ENCODE data around the gene MYO10. TPM values are rescaled to one million over a fixed set of nuclear protein-coding genes. Genes with fewer than 3 reads are reported as not detected.
A peak's percentile ranks its signal among the peaks of the same experiment; 100 is the strongest.

Gene MYO10
- total RNA-seq, 1 donor from 2014 or later: 23.1 TPM

DNA sequence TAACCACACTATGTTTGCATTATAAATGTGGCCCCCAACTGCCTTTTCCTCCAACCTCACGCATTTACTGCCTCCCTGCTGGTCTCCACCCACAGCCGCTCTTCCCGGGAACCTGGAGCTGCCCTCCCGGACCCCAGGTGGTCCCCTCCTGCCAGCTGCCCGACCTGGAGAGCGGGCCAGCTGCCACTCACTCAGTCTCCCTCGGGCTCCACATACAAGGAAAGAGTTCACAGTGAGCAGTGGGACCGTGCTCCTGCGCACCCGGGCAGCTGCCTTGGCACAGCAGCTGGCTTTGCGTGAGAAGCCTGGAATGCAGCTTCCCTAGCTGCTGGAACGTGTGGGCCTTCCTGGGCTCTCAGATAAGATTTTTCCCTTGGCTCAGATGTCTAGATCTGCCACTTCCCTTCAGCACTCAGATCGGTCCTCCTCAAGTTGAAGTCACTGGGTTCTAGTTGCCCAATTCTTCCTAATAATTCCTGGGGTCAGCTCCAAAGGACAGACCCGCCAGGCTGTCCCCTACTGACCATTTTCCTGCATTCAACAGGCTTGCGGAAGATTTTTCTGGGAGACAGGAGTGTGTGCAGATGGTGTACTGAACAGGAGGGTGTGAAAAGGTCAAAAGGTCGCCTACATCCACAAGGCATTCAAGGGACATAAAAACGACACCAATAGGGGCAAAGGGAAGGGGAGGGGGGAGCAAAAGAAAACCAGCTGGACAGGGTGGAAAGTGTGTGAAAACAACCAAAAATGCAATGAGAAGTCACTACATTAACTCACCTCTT, 69.1 kb downstream of the MYO10 start:
- H3K9me3 Mint-ChIP-seq (ENCODE audit: unreplicated experiment): peaks cover 18% of the 10 kb centered on the region
- peak overlapping the region; percentile 87 for H3K27ac Mint-ChIP-seq (ENCODE audit: unreplicated experiment)
- peaks cover 13% of the 10 kb centered on the region for H3K27me3 Mint-ChIP-seq (ENCODE audit: unreplicated experiment)
- DNase-seq: peak; percentile 68
- H3K36me3 Mint-ChIP-seq (ENCODE audit: unreplicated experiment): peaks cover 6% of the 10 kb centered on the region
- H3K4me1 Mint-ChIP-seq (ENCODE audit: low read depth, unreplicated experiment): peaks cover 49% of the 10 kb centered on the region
- H3K4me3 Mint-ChIP-seq (ENCODE audit: unreplicated experiment): peak overlapping the region; percentile 45
- TF ChIP-seq, protein P1, sequence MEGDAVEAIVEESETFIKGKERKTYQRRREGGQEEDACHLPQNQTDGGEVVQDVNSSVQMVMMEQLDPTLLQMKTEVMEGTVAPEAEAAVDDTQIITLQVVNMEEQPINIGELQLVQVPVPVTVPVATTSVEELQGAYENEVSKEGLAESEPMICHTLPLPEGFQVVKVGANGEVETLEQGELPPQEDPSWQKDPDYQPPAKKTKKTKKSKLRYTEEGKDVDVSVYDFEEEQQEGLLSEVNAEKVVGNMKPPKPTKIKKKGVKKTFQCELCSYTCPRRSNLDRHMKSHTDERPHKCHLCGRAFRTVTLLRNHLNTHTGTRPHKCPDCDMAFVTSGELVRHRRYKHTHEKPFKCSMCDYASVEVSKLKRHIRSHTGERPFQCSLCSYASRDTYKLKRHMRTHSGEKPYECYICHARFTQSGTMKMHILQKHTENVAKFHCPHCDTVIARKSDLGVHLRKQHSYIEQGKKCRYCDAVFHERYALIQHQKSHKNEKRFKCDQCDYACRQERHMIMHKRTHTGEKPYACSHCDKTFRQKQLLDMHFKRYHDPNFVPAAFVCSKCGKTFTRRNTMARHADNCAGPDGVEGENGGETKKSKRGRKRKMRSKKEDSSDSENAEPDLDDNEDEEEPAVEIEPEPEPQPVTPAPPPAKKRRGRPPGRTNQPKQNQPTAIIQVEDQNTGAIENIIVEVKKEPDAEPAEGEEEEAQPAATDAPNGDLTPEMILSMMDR (IDR thresholded peaks at IDR 0.05; ENCODE audit: partially characterized antibody, unreplicated experiment): no peak

DNA sequence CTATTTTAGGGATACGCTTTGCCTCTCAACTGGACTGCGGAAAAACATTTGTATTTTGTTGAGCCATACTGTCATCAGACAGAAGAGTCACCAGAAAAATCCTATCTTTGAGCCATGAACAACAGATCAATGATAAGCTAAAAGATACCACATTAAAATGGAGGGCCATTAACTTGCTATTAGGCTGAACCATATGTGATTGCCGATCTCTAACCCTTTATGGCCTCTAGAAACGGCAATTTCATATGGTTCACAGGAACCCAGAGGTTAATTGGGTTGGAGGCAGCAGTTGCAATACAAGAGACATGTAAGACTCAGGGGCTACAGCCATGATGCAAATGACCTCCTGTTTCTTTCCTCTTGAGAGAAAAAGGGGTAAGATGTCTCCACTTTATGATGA, 69.8 kb downstream of the MYO10 start:
- Mint-ChIP-seq H3K27ac (ENCODE audit: unreplicated experiment) (peak overlapping the region; percentile 87), H3K27me3 (ENCODE audit: unreplicated experiment) (peaks cover 13% of the 10 kb centered on the region), H3K9me3 (ENCODE audit: unreplicated experiment) (peaks cover 16% of the 10 kb centered on the region), H3K4me1 (ENCODE audit: low read depth, unreplicated experiment) (peaks cover 53% of the 10 kb centered on the region), H3K4me3 (ENCODE audit: unreplicated experiment) (peak overlapping the region; percentile 45), H3K36me3 (ENCODE audit: unreplicated experiment) (no peaks in the 10 kb centered on the region)
- TF ChIP-seq, protein P1 (IDR thresholded peaks at IDR 0.05; ENCODE audit: partially characterized antibody, unreplicated experiment): no peak
- DNase-seq: no peak

DNA sequence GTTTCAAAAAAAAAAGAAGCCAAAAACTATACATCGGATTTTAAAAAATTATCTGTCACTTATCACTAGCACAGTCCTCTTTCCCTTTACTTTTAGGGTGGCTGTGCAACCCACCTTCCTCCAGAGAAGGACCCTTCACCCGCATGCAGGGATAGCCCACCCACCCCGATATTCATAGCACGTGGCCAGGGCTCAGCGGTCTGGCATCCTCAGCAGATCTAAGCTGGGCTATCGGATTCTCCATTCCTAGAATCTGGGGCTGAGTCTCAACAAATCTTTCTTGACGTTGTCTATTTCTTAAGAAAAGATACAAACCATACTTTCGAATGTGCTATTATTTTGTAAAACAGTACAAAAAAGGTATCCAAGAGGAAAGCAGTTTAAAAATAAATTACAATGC, 70.9 kb downstream of the MYO10 start:
- DNase-seq: no peak
- TF ChIP-seq, protein P1 (IDR thresholded peaks at IDR 0.05; ENCODE audit: partially characterized antibody, unreplicated experiment): no peak
- peaks cover 15% of the 10 kb centered on the region for H3K9me3 Mint-ChIP-seq (ENCODE audit: unreplicated experiment)
- peak overlapping the region; percentile 3 for H3K27ac Mint-ChIP-seq (ENCODE audit: unreplicated experiment)
- H3K4me1 Mint-ChIP-seq (ENCODE audit: low read depth, unreplicated experiment): peaks cover 57% of the 10 kb centered on the region
- H3K4me3 Mint-ChIP-seq (ENCODE audit: unreplicated experiment): peak overlapping the region; percentile 25
- H3K36me3 Mint-ChIP-seq (ENCODE audit: unreplicated experiment): no peaks in the 10 kb centered on the region
- peaks cover 15% of the 10 kb centered on the region for H3K27me3 Mint-ChIP-seq (ENCODE audit: unreplicated experiment)

DNA sequence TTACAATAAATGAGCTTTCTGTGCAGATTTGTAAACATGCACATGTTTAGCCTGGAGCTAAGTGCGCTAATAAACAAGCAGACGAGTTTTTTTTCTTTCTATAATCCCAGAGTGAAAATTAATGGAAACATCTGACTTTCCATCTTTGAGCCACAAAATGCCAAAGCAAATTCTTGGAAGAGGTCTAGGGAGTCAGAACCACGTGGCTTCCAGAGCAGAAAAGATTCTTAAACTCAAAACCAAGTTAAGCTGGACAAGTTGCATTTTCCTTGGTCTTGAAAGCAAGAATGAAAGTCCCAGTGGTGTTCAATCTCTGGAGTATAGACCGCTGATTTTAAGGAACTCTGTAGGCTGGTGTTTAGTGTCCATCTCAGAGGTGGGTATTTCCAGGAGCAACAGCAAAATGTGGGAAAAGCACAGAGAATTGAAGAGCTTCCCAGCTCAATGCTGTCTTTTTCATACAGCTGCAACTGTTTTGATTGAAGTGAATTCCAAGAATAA, 71.4 kb downstream of the MYO10 start:
- peaks cover 61% of the 10 kb centered on the region for H3K4me1 Mint-ChIP-seq (ENCODE audit: low read depth, unreplicated experiment)
- H3K9me3 Mint-ChIP-seq (ENCODE audit: unreplicated experiment): peaks cover 15% of the 10 kb centered on the region
- H3K36me3 Mint-ChIP-seq (ENCODE audit: unreplicated experiment): no peaks in the 10 kb centered on the region
- no peak overlapping the region for H3K27ac Mint-ChIP-seq (ENCODE audit: unreplicated experiment)
- TF ChIP-seq, protein P1 (IDR thresholded peaks at IDR 0.05; ENCODE audit: partially characterized antibody, unreplicated experiment): no peak
- no peak for DNase-seq
- H3K4me3 Mint-ChIP-seq (ENCODE audit: unreplicated experiment): no peak overlapping the region
- H3K27me3 Mint-ChIP-seq (ENCODE audit: unreplicated experiment): peaks cover 15% of the 10 kb centered on the region

DNA sequence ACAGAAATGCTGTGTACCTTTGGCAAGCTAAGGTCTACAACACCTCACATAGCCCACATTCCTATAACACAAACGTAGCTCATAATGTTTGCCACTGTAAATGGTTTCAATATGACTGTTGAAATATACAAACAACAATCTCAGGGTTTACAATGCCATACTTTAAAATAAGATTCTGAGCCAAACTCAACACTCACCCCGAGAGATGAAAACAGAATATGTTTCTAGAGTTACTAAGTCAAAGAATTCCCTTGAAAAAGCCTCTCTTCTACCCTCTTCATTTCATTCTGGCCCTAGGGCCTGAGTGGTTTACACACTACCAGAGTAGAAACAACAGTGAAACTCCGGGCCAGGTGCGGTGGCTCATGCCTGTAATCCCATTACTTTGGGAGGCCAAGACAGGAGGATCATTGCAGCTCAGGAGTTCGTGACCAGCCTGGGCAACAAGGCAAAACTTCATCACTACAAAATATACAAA, 72.6 kb downstream of the MYO10 start:
- no peak for DNase-seq
- TF ChIP-seq, protein P1 (IDR thresholded peaks at IDR 0.05; ENCODE audit: partially characterized antibody, unreplicated experiment): no peak
- H3K27me3 Mint-ChIP-seq (ENCODE audit: unreplicated experiment): peaks cover 15% of the 10 kb centered on the region
- peaks cover 59% of the 10 kb centered on the region for H3K4me1 Mint-ChIP-seq (ENCODE audit: low read depth, unreplicated experiment)
- H3K9me3 Mint-ChIP-seq (ENCODE audit: unreplicated experiment): peaks cover 14% of the 10 kb centered on the region
- no peaks in the 10 kb centered on the region for H3K36me3 Mint-ChIP-seq (ENCODE audit: unreplicated experiment)
- peak overlapping the region; percentile 28 for H3K27ac Mint-ChIP-seq (ENCODE audit: unreplicated experiment)
- no peak overlapping the region for H3K4me3 Mint-ChIP-seq (ENCODE audit: unreplicated experiment)

Measured in glutamatergic neuron (in vitro differentiated cells).